ENCODE measurements around the gene NRP1.
"Not testable (repeated sequence)": the region's sequence is repeated elsewhere in the genome, so short reads cannot be mapped to it uniquely, and the experiment has no call there.

NRP1 gene

GRCh38 chr10:33334153-33334804, at the start of gene NRP1:
Gene NRP1 (minus strand): TSS chr10:33334667. CDS start chr10:33334382, 285 bp downstream.
- DNase-seq: no peak

GRCh38 chr10:33384201-33384600, 49.7 kb upstream of the NRP1 start:
- not testable (repeated sequence) for DNase-seq

GRCh38 chr10:33382921-33383713, 48.6 kb upstream of the NRP1 start:
- DNase-seq: no peak

GRCh38 chr10:33382216-33382600, 47.7 kb upstream of the NRP1 start:
- DNase-seq: no peak

GRCh38 chr10:33381451-33382215, 47.2 kb upstream of the NRP1 start:
- no peak for DNase-seq

- DNase-seq: no peak
These were observed 43.2 kb upstream of the NRP1 start for GRCh38 chr10:33377658-33378025.

- DNase-seq: no peak
These were observed 42.6 kb upstream of the NRP1 start for GRCh38 chr10:33376976-33377657.

GRCh38 chr10:33376476-33376875, 42.0 kb upstream of the NRP1 start:
- no peak for DNase-seq

GRCh38 chr10:33373263-33373662, 38.8 kb upstream of the NRP1 start:
- no peak for DNase-seq

GRCh38 chr10:33371234-33371633, 36.8 kb upstream of the NRP1 start:
- DNase-seq: no peak

GRCh38 chr10:33370434-33370930, 36.0 kb upstream of the NRP1 start:
- DNase-seq: no peak

- no peak for DNase-seq
These were observed 33.6 kb upstream of the NRP1 start for GRCh38 chr10:33368086-33368485.

- peak in 1 of 2 donors; percentile 40 for DNase-seq
These were observed 31.5 kb upstream of the NRP1 start for GRCh38 chr10:33365871-33366411.

GRCh38 chr10:33365301-33365700, 30.8 kb upstream of the NRP1 start:
- DNase-seq: no peak

- DNase-seq: no peak
These were observed 28.6 kb upstream of the NRP1 start for GRCh38 chr10:33363106-33363505.

- no peak for DNase-seq
These were observed 23.5 kb upstream of the NRP1 start for GRCh38 chr10:33358016-33358415.

GRCh38 chr10:33355274-33355673, 20.8 kb upstream of the NRP1 start:
- peak in 1 of 2 donors; percentile 21 for DNase-seq

GRCh38 chr10:33353853-33354252, 19.4 kb upstream of the NRP1 start:
- DNase-seq: no peak

- no peak for DNase-seq
These were observed 18.9 kb upstream of the NRP1 start for GRCh38 chr10:33353334-33353733.

- DNase-seq: no peak
These were observed 18.1 kb upstream of the NRP1 start for GRCh38 chr10:33352615-33353014.

- no peak for DNase-seq
These were observed 17.7 kb upstream of the NRP1 start for GRCh38 chr10:33352175-33352574.

- DNase-seq: no peak
These were observed 15.6 kb upstream of the NRP1 start for GRCh38 chr10:33350041-33350440.

GRCh38 chr10:33349268-33349667, 14.8 kb upstream of the NRP1 start:
- DNase-seq: no peak
